Breast epithelium (tissue), 4 donors: ENCODE results near the gene HTT. TPM values are rescaled to one million over a fixed set of nuclear protein-coding genes. Genes with fewer than 3 reads are reported as not detected.

Source experiments
- DNase-seq, 2 donors: peaks; one replicate each; pipeline ENCODE4 v3.0.0-alpha.2; 2019; ENCODE audit warnings: low spot score in 2 of 2
- H3K27ac ChIP-seq, 2 donors: fragments of 200-600 bp; sonication (generic) in 1 of 2; one replicate each; pipeline ENCODE4 v1.5.1; 2016 to 2019; ENCODE audit warnings: mild to moderate bottlenecking in 1 of 2
- H3K27me3 ChIP-seq, 2 donors: fragments of 200-600 bp; sonication (generic) in 1 of 2; one replicate each; pipeline versions ENCODE4 v1.5.1 to v1.6.0; 2017 to 2019; ENCODE audit warnings: control low read depth in 1 of 2, mild to moderate bottlenecking in 1 of 2
- H3K36me3 ChIP-seq: fragments of 200-600 bp; one replicate; pipeline ENCODE4 v1.5.1; 2019
- H3K4me1 ChIP-seq, 2 donors: fragments of 200-600 bp; sonication (generic); one replicate each; pipeline ENCODE4 v1.5.1; 2016 to 2019; ENCODE audit warnings: control low read depth in 1 of 2
- H3K4me3 ChIP-seq, 3 donors: fragments of 200-600 bp; sonication (generic); 1 replicate in 2 of 3; 2 replicates in 1 of 3; pipeline ENCODE4 v1.5.1; 2016 to 2019; ENCODE audit warnings: mild to moderate bottlenecking in 3 of 3, moderate library complexity in 2 of 3
- H3K9me3 ChIP-seq, 2 donors: fragments of 200-600 bp; sonication (generic) in 1 of 2; one replicate each; pipeline ENCODE4 v1.5.1; 2016 to 2019; ENCODE audit warnings: control low read depth in 1 of 2
- CTCF ChIP-seq, 3 donors: fragments of 450-650 bp; IDR thresholded peaks; one replicate each; pipeline ENCODE4 v1.5.1; 2016 to 2017; ENCODE audit warnings: antibody characterized with exemption in 3 of 3, mild to moderate bottlenecking in 3 of 3, moderate library complexity in 3 of 3
- POLR2A ChIP-seq: fragments of 450-650 bp; IDR thresholded peaks from one replicate; pipeline ENCODE4 v1.6.1; 2016; ENCODE audit warnings: antibody characterized with exemption, mild to moderate bottlenecking, moderate library complexity
- POLR2AphosphoS5 ChIP-seq, 3 donors: sonication (generic); formaldehyde crosslinking; IDR thresholded peaks; one replicate each; pipeline ENCODE4 v1.6.1; 2017; ENCODE audit warnings: antibody characterized with exemption in 3 of 3
- intact Hi-C: fragments of 100-400 bp; cut with DNase I; formaldehyde crosslinking; loops from one replicate; pipeline ENCODE4 v1.15.1; 2023; ENCODE audit warnings: low total_unique reads
- total RNA-seq, 3 donors: library from RNA; depleted of rRNA; stranded (reverse); fragments of >200 nt; gene quantifications; one replicate each; pipeline ENCODE4 v1.1.0, GENCODE V29; 2016

The HTT gene
- total RNA-seq, 3 donors from 2014 or later, result 53.8 to 71.1 (median 55.1) TPM

- no peak for TF ChIP-seq POLR2AphosphoS5 (IDR thresholded peaks at IDR 0.05)
- TF ChIP-seq CTCF (IDR thresholded peaks at IDR 0.05), result no peak
- no peak for TF ChIP-seq POLR2A
- Histone ChIP-seq H3K4me3 (no peak overlapping the region), H3K27ac (no peak overlapping the region), H3K9me3 (no peaks in the 10 kb centered on the region), H3K36me3 (no peaks in the 10 kb centered on the region), H3K27me3 (no peaks in the 10 kb centered on the region), H3K4me1 (no peaks in the 10 kb centered on the region)
- no peak for DNase-seq
- intact Hi-C loops, result no loop called here
Measured at GRCh38 chr4:3252831-3253641, 178.6 kb downstream of the HTT start.

- DNase-seq, result peak in 1 of 2 donors; percentile 40
- Histone ChIP-seq H3K4me3 (no peak overlapping the region), H3K4me1 (no peaks in the 10 kb centered on the region), H3K9me3 (no peaks in the 10 kb centered on the region), H3K27me3 (no peaks in the 10 kb centered on the region), H3K36me3 (no peaks in the 10 kb centered on the region), H3K27ac (no peak overlapping the region)
- intact Hi-C loops, result no loop called here
- TF ChIP-seq POLR2AphosphoS5 (IDR thresholded peaks at IDR 0.05) (no peak), POLR2A (no peak), CTCF (IDR thresholded peaks at IDR 0.05) (no peak)
Measured at GRCh38 chr4:3253808-3254207, 179.3 kb downstream of the HTT start.

- H3K4me1 ChIP-seq, result no peaks in the 10 kb centered on the region
- peak in 1 of 2 donors; percentile 43 for DNase-seq
- H3K36me3 ChIP-seq, result no peaks in the 10 kb centered on the region
- H3K9me3 ChIP-seq, result no peaks in the 10 kb centered on the region
- TF ChIP-seq CTCF (IDR thresholded peaks at IDR 0.05) (no peak), POLR2A (no peak), POLR2AphosphoS5 (IDR thresholded peaks at IDR 0.05) (no peak)
- H3K4me3 ChIP-seq, result no peak overlapping the region
- intact Hi-C loops, result no loop called here
- no peaks in the 10 kb centered on the region for H3K27me3 ChIP-seq
- no peak overlapping the region for H3K27ac ChIP-seq
Measured at GRCh38 chr4:3254302-3255131, 180.0 kb downstream of the HTT start.

GRCh38 chr4:3255611-3256186 is 181.2 kb downstream of the HTT start:
- DNase-seq, result peak in 1 of 2 donors; percentile 38
- H3K27me3 ChIP-seq, result no peaks in the 10 kb centered on the region
- H3K4me3 ChIP-seq, result no peak overlapping the region
- H3K36me3 ChIP-seq, result no peaks in the 10 kb centered on the region
- H3K9me3 ChIP-seq, result no peaks in the 10 kb centered on the region
- no peak overlapping the region for H3K27ac ChIP-seq
- H3K4me1 ChIP-seq, result no peaks in the 10 kb centered on the region
- no peak for TF ChIP-seq POLR2A
- TF ChIP-seq CTCF (IDR thresholded peaks at IDR 0.05), result no peak
- TF ChIP-seq POLR2AphosphoS5 (IDR thresholded peaks at IDR 0.05), result no peak
- intact Hi-C loops, result no loop called here
